Heart left ventricle (tissue), 13 donors: Measurements from ENCODE around the gene TCFL5.

ENCODE experiments used
- CTCF ChIP-seq, 12 donors: fragments of 200-600 bp; sonication (generic) in 4 of 12; IDR thresholded peaks; one replicate each; pipeline versions ENCODE4 v1.5.0 to v1.8.0; 2018 to 2022; ENCODE audit warnings: antibody characterized with exemption in 12 of 12, mild to moderate bottlenecking in 5 of 12
- POLR2A ChIP-seq, 2 donors: fragments of 450-650 bp; IDR thresholded peaks; one replicate each; pipeline ENCODE4 v1.6.1; 2017; ENCODE audit warnings: antibody characterized with exemption in 2 of 2, mild to moderate bottlenecking in 2 of 2, moderate library complexity in 2 of 2
- donor health status: ischemic (EF 13 %, LVEDD 7.1; RV severe dilation, severe dysfunction).
- donor health status: DM: no; HTN: yes; CAD: no.
- donor health status: DM: no; HTN: no; CAD: no.
- donor health status: ischemic (EF 25% LVEDD 6.9; RV normal size, moderate dysfunction).
- donor health status: ischemic (EF 25% LVEDD 5.7; RV mildly dilated, moderate dysfunction).
- donor health status: ischemic (EF 35%, LVEDD 5.7; RV mildly dilated, moderate dysfunction).
- donor health status: nonischemic (EF 11% LVEDD 7.7; RV severe dilation, severe dysfunction).
- donor health status: DM: yes; HTN: yes; CAD: no.
- donor health status: PGD.
- donor health status: ischemic (EF 29% LVEDD 5.4; RV normal size, mild dysfunction).
- donor health status: nonischemic (EF 23%, LVEDD 6.1; RV moderate dilation, normal function).

DNA sequence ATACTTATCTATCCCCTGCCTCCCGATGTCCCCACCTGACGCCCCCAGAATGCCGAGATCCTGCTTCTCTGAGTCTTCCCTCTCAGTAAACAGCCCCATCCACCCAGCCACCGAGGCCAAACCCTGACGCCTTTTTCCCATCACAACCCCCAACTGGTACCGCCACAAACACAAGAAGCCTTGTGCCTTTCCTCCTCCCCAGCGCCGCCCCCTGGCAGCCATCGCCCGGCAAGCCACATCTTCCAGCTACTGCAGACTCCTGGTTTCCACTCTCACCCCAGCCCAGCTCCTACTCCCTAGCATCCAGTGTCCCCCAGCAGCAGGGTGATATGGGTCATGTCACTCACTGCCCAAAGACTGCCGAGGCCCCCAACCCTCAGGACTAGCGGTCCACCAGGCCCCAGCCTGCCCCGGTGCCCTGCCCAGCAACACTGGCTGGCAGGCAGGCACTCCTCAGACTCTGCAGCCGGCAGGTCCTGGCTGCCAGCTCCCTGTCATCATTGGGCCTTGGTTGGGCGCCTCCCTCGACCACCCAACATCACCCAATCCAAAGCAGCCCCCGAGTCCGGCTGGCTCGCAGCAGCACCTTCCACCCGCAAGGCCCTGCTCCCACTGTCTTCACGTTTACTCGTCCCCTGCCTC, 11.2 kb downstream of the TCFL5 start:
- TF ChIP-seq CTCF (IDR thresholded peaks at IDR 0.05) (no peak), POLR2A (IDR thresholded peaks at IDR 0.05) (no peak)
